ENCODE results near the gene HRH1. TPM values are rescaled to one million over a fixed set of nuclear protein-coding genes. Genes with fewer than 3 reads are reported as not detected.
A peak's percentile ranks its signal among the peaks of the same experiment; 100 is the strongest.
"Not testable (repeated sequence)": the region's sequence is repeated elsewhere in the genome, so short reads cannot be mapped to it uniquely, and the experiment has no call there.

HRH1 gene
- total RNA-seq, 1 donor from 2014 or later = 2.7 TPM

- peak in 1 of 2 donors; percentile 63 for DNase-seq (ENCODE audit: low read depth in 2 of 2)
Observed at GRCh38 chr3:11238880-11239279, 84.6 kb downstream of the HRH1 start.

- DNase-seq (ENCODE audit: low read depth in 2 of 2) = no peak
Observed at GRCh38 chr3:11239796-11240195, 85.5 kb downstream of the HRH1 start.

DNA sequence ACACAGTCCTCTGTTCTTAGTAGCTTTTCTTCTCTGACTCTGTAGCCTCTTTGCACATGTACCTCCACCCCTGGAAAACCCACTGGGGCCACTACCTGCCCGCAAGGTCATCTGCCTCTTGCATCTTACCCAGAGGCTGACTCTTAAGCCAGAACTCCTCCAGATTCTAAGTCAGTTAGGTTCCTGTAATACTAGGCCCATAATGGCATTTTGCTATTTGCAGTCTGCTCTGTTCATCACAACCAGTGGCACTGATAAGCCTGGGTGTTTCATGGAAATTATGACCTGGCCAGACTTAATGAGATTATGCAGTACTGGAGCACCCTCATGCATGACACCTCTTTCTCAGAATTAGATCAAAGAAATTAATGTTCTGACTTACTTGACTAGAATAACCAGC, 86.2 kb downstream of the HRH1 start:
- DNase-seq (ENCODE audit: low read depth in 2 of 2) = no peak

- DNase-seq (ENCODE audit: low read depth in 2 of 2) = no peak
Observed at GRCh38 chr3:11244121-11244677, 89.9 kb downstream of the HRH1 start.

DNA sequence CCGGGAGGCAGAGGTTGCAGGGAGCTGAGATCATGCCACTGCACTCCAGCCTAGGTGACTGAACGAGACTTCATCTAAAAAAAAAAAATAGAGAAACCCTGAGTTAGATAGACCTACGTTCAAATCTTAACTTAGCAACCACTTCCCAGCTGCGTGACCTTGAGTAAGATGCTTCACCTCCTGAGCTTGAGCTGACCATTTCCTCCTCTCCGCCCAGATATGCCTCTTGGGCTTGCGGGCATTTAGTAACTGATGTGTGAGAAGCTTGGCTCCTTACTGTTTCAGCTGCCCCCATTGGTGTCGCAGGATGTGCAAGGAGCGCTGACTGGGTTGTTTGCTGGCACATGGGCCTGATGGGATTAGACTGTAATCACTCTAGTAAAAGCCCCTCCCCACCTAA, 91.0 kb downstream of the HRH1 start:
- DNase-seq (ENCODE audit: low read depth in 2 of 2) = no peak

GRCh38 chr3:11245827-11246662, 91.8 kb downstream of the HRH1 start:
- no peak for DNase-seq (ENCODE audit: low read depth in 2 of 2)

DNA sequence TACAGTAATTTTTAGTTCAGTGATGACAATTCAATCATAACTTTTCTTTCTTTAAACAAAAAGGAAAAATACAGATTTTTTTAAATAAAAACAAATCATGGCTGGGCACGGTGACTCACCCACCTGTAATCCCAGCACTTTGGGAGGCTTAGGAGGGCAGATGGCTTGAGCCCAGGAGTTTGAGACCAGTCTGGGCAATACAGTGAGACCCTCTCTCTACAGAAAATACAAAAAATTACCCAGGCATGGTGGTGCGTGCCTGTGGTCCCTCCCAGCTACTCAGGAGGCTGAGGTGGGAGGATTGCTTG, 92.3 kb downstream of the HRH1 start:
- no peak for DNase-seq (ENCODE audit: low read depth in 2 of 2)

- no peak for DNase-seq (ENCODE audit: low read depth in 2 of 2)
Observed at GRCh38 chr3:11247362-11247761, 93.1 kb downstream of the HRH1 start.

GRCh38 chr3:11248596-11248995, 94.3 kb downstream of the HRH1 start:
- no peak for DNase-seq (ENCODE audit: low read depth in 2 of 2)

GRCh38 chr3:11250902-11251806, 96.9 kb downstream of the HRH1 start:
- DNase-seq (ENCODE audit: low read depth in 2 of 2) = peak in 1 of 2 donors; percentile 32

DNA sequence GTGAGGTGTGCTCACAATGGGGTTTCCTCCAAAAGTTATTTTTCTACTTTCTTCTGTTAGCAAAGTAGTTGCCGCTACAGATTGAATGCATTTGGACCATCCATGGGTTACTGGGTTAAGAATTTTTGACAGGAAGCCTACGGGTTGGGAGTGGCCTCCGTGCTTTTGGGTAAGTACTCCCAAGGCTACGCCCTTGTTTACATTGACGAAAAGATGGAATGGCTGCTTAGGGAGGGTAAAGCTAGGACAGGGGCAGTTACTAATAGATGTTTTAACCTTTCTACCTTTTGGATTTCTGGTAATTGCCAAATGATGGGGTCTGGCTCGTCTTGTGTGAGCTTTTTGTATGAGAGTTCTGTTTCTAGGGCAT, 97.5 kb downstream of the HRH1 start:
- DNase-seq (ENCODE audit: low read depth in 2 of 2) = no peak

- DNase-seq (ENCODE audit: low read depth in 2 of 2) = no peak
Observed at GRCh38 chr3:11254876-11255275, 100.6 kb downstream of the HRH1 start.

- not testable (repeated sequence) for DNase-seq (ENCODE audit: low read depth in 2 of 2)
Observed at GRCh38 chr3:11255537-11255936, 101.2 kb downstream of the HRH1 start.

DNA sequence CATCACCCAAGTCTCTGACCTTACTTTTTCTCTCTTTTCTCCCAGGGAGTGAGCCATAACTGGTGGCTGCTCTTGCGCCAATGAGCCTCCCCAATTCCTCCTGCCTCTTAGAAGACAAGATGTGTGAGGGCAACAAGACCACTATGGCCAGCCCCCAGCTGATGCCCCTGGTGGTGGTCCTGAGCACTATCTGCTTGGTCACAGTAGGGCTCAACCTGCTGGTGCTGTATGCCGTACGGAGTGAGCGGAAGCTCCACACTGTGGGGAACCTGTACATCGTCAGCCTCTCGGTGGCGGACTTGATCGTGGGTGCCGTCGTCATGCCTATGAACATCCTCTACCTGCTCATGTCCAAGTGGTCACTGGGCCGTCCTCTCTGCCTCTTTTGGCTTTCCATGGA, 104.7 kb downstream of the HRH1 start:
- DNase-seq (ENCODE audit: low read depth in 2 of 2) = no peak

GRCh38 chr3:11260460-11260859, 106.2 kb downstream of the HRH1 start:
- DNase-seq (ENCODE audit: low read depth in 2 of 2) = no peak

DNA sequence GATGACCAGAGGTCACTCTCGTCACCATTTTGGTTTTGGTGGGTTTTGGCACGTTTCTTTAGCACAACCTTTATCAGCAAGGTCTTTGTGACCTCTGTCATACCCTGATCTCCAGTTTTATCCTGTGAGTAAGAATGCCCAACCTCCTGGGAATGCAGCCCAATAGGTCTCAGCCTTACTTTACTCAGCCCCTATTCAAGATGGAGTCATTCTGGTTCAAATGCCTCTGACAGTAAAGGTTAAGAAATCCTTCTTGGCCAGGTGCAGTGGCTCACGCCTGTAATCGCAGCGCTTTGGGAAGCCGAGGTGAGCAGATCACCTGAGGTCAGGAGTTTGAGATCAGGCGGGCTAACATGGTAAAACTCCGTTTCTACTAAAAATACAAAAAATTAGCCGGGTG, 114.7 kb downstream of the HRH1 start:
- DNase-seq (ENCODE audit: low read depth in 2 of 2) = no peak

- peak; percentile 89 to 97 for DNase-seq (ENCODE audit: low read depth in 2 of 2)
Observed at GRCh38 chr3:11271986-11272904, 118.0 kb downstream of the HRH1 start, which contains the start of gene ATG7. TSS of gene ATG7 (plus strand) at chr3:11272397. CDS start at chr3:11298696, 26,299 bp downstream.

DNA sequence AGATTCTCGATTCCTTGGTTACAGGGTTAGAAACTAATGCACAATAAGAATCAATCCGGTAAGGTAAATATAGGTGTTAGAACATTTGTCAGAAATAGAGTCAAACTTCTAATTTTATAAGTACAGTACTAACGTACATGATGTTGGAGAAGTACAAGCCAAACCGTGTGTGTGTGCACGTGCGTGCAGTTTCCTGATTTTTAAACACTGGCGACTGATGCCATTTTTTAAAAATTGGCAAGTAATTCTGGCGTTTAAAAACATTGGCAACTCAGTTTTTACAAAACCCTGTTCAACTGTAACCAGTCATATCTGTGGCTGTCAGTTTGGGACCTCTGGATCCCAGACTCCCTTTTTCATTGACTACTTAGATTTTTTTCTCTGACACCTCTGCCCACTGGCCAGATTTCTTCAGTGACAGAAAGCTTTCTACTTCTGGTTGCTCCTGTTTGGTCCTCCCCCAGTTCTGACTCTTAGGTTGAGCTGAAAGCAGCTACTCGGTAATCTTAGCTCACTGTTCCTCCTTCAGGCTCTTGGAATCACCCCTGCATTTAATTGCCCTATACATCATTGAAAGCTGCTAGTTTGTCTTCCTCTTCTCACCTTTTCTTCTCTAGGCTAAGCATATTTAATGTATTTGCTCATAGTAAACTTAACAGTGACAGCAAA, 118.7 kb downstream of the HRH1 start:
- DNase-seq (ENCODE audit: low read depth in 2 of 2) = no peak

- DNase-seq (ENCODE audit: low read depth in 2 of 2) = no peak
Observed at GRCh38 chr3:11273891-11274291, 119.6 kb downstream of the HRH1 start.

GRCh38 chr3:11274566-11275142, 120.4 kb downstream of the HRH1 start:
- no peak for DNase-seq (ENCODE audit: low read depth in 2 of 2)

Data from dermis microvascular lymphatic vessel endothelial cell (primary cell).